Esophagus squamous epithelium (tissue), 5 donors: ENCODE results near the gene CIZ1. TPM values are rescaled to one million over a fixed set of nuclear protein-coding genes. Genes with fewer than 3 reads are reported as not detected.
"Not testable (repeated sequence)": the region's sequence is repeated elsewhere in the genome, so short reads cannot be mapped to it uniquely, and the experiment has no call there.

Experiments used
- DNase-seq: peaks from one replicate; lab custom pipeline; 2025; lab: John Stamatoyannopoulos, UW
- H3K27ac ChIP-seq, 4 donors: fragments of 200-600 bp; sonication (generic); one replicate each; pipeline ENCODE4 v1.5.1; 2016 to 2019; ENCODE audit warnings: mild to moderate bottlenecking in 1 of 4
- H3K27me3 ChIP-seq, 4 donors: fragments of 200-600 bp; sonication (generic); 1 replicate in 3 of 4; 2 replicates in 1 of 4; pipeline versions ENCODE4 v1.5.1 to v1.6.0; 2017 to 2021; ENCODE audit warnings: antibody characterized with exemption in 1 of 4
- H3K36me3 ChIP-seq, 3 donors: fragments of 200-600 bp; sonication (generic); one replicate each; pipeline ENCODE4 v1.5.1; 2016 to 2019
- H3K4me1 ChIP-seq, 3 donors: fragments of 200-600 bp; sonication (generic); one replicate each; pipeline ENCODE4 v1.5.1; 2017 to 2019
- H3K4me3 ChIP-seq, 4 donors: fragments of 200-600 bp; sonication (generic); 1 replicate in 3 of 4; 2 replicates in 1 of 4; pipeline ENCODE4 v1.5.1; 2016 to 2019; ENCODE audit warnings: mild to moderate bottlenecking in 2 of 4, moderate library complexity in 1 of 4
- H3K9me3 ChIP-seq, 3 donors: fragments of 200-600 bp; sonication (generic); one replicate each; pipeline ENCODE4 v1.5.1; 2016 to 2019
- POLR2A ChIP-seq, 4 donors: fragments of 450-650 bp; IDR thresholded peaks; one replicate each; pipeline ENCODE4 v1.6.1; 2017; ENCODE audit warnings: antibody characterized with exemption in 4 of 4, mild to moderate bottlenecking in 4 of 4, moderate library complexity in 3 of 4
- WGBS, 2 donors: methylation state at CpG; one replicate each; pipeline ENCODE4 v1.1.5; 2018; 5-methylcytosine and 5-hydroxymethylcytosine counted together
- intact Hi-C: fragments of 100-400 bp; cut with DNase I; formaldehyde crosslinking; loops from one replicate; pipeline ENCODE4 v1.15.0; 2022
- total RNA-seq, 4 donors: library from RNA; depleted of rRNA; stranded (reverse); fragments of >200 nt; gene quantifications; one replicate each; pipeline ENCODE4 v1.1.0, GENCODE V29; 2016
- TF ChIP-seq, protein P1 (sequence below), 6 experiments: fragments of 450-650 bp in 4 of 6; fragments of 200-600 bp in 2 of 6; sonication (generic) in 2 of 6; IDR thresholded peaks; one replicate each; pipeline ENCODE4 v1.5.1; 2016 to 2019; ENCODE audit warnings: antibody characterized with exemption in 6 of 6, mild to moderate bottlenecking in 4 of 6, moderate library complexity in 4 of 6
- donor health status: DM: yes; HTN: yes; CAD: no.

The CIZ1 gene
- total RNA-seq, 4 donors from 2014 or later, result 31.0 to 74.6 (median 43.7) TPM

GRCh38 chr9:128139621-128140020 is 51.8 kb downstream of the CIZ1 start:
- WGBS, 2 donors, result 67 to 86% methylated on average over 1 to 3 of the region's 16 CpGs
- no peak overlapping the region for H3K4me3 ChIP-seq
- intact Hi-C loops, result no loop called here
- no peak overlapping the region for H3K27ac ChIP-seq
- TF ChIP-seq, protein P1, sequence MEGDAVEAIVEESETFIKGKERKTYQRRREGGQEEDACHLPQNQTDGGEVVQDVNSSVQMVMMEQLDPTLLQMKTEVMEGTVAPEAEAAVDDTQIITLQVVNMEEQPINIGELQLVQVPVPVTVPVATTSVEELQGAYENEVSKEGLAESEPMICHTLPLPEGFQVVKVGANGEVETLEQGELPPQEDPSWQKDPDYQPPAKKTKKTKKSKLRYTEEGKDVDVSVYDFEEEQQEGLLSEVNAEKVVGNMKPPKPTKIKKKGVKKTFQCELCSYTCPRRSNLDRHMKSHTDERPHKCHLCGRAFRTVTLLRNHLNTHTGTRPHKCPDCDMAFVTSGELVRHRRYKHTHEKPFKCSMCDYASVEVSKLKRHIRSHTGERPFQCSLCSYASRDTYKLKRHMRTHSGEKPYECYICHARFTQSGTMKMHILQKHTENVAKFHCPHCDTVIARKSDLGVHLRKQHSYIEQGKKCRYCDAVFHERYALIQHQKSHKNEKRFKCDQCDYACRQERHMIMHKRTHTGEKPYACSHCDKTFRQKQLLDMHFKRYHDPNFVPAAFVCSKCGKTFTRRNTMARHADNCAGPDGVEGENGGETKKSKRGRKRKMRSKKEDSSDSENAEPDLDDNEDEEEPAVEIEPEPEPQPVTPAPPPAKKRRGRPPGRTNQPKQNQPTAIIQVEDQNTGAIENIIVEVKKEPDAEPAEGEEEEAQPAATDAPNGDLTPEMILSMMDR (IDR thresholded peaks at IDR 0.05), result no peak
- TF ChIP-seq POLR2A (IDR thresholded peaks at IDR 0.05), result no peak
- no peaks in the 10 kb centered on the region for H3K9me3 ChIP-seq
- peaks cover 4 to 14% (median 9%) of the 10 kb centered on the region in 3 donors for H3K4me1 ChIP-seq
- no peaks in the 10 kb centered on the region for H3K27me3 ChIP-seq
- no peak for DNase-seq
- no peaks in the 10 kb centered on the region for H3K36me3 ChIP-seq

DNA sequence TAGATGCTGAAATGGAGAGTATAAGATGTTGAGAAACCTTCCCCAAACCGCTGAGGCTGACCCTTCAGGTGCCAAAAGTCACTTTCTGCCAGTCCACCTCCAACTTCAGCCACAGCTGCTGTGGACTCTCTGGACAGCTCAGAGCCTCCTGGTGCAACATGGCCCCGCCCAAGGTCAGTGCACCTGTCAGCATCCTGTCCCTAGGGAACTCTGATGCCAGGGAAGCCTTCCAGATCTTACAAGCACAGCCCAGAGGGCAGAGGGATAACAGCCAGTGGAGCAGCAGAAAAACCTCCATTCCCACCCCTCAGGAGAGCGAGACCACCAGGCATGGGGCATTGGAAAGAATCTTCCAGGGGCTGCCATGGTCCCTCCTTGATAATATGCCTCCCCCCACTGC is 53.4 kb downstream of the CIZ1 start:
- intact Hi-C loops, result no loop called here
- 72 to 80% methylated on average over 1 to 2 of the region's 3 CpGs for WGBS, 2 donors
- H3K36me3 ChIP-seq, result no peaks in the 10 kb centered on the region
- no peak overlapping the region for H3K27ac ChIP-seq
- no peaks in the 10 kb centered on the region for H3K4me1 ChIP-seq
- no peak for DNase-seq
- no peaks in the 10 kb centered on the region for H3K27me3 ChIP-seq
- no peaks in the 10 kb centered on the region for H3K9me3 ChIP-seq
- TF ChIP-seq POLR2A (IDR thresholded peaks at IDR 0.05), result no peak
- H3K4me3 ChIP-seq, result no peak overlapping the region

DNA sequence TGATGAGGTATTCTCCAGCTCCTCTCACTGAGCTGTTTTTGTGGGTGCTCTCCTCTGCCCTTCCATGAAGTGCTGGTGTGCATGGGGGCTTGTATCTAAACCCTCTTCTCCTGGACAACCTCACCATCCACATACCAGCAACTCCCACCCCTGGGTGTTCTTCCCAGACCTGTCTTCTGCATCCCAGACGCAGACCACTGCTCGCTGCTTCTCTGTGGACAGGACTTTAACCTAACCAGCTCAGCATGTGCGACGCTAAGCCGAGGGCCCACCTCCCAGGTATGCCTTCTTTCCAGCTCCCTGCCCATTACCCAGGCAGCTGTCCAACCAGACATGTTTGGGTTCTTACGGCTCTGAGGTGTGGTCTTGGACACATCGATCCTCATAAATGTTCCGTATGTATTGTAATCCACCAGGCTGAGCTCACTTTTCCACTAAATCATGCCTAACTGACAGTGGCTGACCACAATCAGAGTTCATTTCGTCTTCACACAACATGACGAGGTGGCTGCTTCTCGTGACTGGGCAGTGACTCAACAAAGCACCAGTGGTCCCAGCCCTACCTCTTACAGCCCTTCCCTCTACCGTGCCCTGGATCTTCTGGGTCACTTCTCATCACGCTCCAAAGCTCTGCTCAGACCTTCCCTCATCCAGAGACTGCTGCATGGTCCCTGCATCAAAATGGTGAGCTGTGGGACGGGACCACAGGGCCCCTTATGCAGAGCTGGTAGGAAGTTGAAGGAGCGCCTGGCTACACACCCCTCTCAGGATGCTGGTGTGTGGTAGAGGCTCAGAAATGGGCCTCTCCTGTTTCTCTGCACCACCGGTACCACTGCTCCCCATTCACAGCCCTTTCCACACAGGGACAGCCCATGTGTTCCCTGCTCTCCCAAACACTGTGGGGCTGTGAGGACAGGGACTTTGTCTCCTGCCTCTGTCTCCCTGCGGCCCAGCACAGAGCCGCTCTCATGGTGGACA is 54.3 kb downstream of the CIZ1 start:
- TF ChIP-seq, protein P1 (IDR thresholded peaks at IDR 0.05), result no peak
- TF ChIP-seq POLR2A (IDR thresholded peaks at IDR 0.05), result no peak
- no peaks in the 10 kb centered on the region for H3K9me3 ChIP-seq
- H3K4me3 ChIP-seq, result no peak overlapping the region
- intact Hi-C loops, result no loop called here
- no peaks in the 10 kb centered on the region for H3K36me3 ChIP-seq
- DNase-seq, result no peak
- no peaks in the 10 kb centered on the region for H3K27me3 ChIP-seq
- H3K4me1 ChIP-seq, result no peaks in the 10 kb centered on the region
- peak overlapping the region in 1 of 4 donors; percentile 28 for H3K27ac ChIP-seq
- WGBS, 2 donors, result 76 to 83% methylated on average over 13 to 14 of the region's 18 CpGs

- DNase-seq, H3K27me3 ChIP-seq, intact Hi-C loops, H3K4me3 ChIP-seq, H3K4me1 ChIP-seq, H3K36me3 ChIP-seq, H3K9me3 ChIP-seq, H3K27ac ChIP-seq: not testable (repeated sequence)
- 59% methylated on average over 5 to 6 of the region's 8 CpGs for WGBS, 2 donors
These were observed 55.8 kb downstream of the CIZ1 start for GRCh38 chr9:128135561-128135960.

DNA sequence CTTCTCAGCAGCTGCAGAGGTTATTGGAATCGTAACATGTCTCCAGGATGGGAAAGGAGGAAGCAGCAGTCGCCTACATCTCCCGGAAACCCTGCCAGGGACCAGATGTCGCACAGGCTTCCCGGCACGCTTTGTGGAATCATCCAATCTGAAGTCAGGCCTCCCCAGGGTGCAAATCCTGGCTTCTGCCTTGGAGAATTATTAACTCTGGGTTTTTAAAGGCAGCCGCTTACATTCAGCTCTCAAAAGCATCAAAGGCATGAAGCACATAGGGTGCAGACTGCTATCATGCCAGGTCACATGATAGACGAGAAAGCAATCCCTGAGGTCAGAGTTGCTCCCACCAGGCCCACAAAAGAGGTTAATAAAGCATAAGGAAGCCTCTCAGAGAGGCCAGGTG is 59.2 kb downstream of the CIZ1 start:
- H3K27me3 ChIP-seq, H3K9me3 ChIP-seq, DNase-seq, H3K36me3 ChIP-seq, H3K4me3 ChIP-seq, intact Hi-C loops, H3K27ac ChIP-seq: not testable (repeated sequence)
- H3K4me1 ChIP-seq, result peaks cover 7 to 17% (median 9%) of the 10 kb centered on the region in 3 donors
- WGBS, 2 donors, result 30 to 56% methylated on average over 3 to 4 of the region's 8 CpGs

DNA sequence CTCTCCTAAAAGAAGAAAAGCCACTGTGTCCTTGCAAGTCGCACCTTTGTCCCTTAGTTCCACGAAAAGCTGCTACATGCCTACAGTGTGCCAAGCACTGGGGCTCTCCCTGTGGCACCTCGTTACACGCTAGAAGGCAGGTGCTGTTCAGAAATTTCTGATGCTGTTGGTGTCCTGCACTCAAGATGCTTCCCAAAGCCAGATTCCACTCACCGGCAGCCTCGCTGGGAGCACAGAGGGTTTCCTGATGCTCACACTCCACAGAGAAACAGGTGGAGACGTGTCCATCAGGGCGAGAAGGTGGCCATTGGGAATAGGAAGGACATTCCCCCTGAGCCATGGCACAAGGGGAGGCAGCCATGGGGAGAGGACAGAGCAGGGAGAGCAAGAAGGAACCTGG is 60.0 kb downstream of the CIZ1 start:
- H3K9me3 ChIP-seq, H3K36me3 ChIP-seq, H3K27ac ChIP-seq, H3K27me3 ChIP-seq, H3K4me3 ChIP-seq, intact Hi-C loops, DNase-seq: not testable (repeated sequence)
- WGBS, 2 donors, result 29 to 75% methylated on average over 1 to 5 of the region's 8 CpGs
- peaks cover 11 to 25% (median 14%) of the 10 kb centered on the region in 3 donors for H3K4me1 ChIP-seq

- WGBS, 2 donors, result 40 to 50% methylated on average over 2 to 3 of the region's 7 CpGs
- DNase-seq, H3K4me3 ChIP-seq, H3K27ac ChIP-seq, intact Hi-C loops, H3K36me3 ChIP-seq, H3K27me3 ChIP-seq, H3K9me3 ChIP-seq: not testable (repeated sequence)
- peaks cover 18 to 32% (median 21%) of the 10 kb centered on the region in 3 donors for H3K4me1 ChIP-seq
These were observed 60.7 kb downstream of the CIZ1 start for GRCh38 chr9:128130651-128131050.
